Esophagus muscularis mucosa (tissue), 3 donors: Measurements from ENCODE around the gene TPH2.

Experiments used
- POLR2AphosphoS5 ChIP-seq, 2 donors: sonication (generic); formaldehyde crosslinking; IDR thresholded peaks; one replicate each; pipeline ENCODE4 v1.6.1; 2017; ENCODE audit warnings: antibody characterized with exemption in 2 of 2
- TF ChIP-seq, protein P1 (sequence below), 3 experiments: fragments of 200-600 bp in 2 of 3; fragments of 450-650 bp in 1 of 3; sonication (generic) in 2 of 3; IDR thresholded peaks; one replicate each; pipeline ENCODE4 v1.5.1; 2017 to 2019; ENCODE audit warnings: antibody characterized with exemption in 3 of 3, mild to moderate bottlenecking in 2 of 3, moderate library complexity in 1 of 3

DNA sequence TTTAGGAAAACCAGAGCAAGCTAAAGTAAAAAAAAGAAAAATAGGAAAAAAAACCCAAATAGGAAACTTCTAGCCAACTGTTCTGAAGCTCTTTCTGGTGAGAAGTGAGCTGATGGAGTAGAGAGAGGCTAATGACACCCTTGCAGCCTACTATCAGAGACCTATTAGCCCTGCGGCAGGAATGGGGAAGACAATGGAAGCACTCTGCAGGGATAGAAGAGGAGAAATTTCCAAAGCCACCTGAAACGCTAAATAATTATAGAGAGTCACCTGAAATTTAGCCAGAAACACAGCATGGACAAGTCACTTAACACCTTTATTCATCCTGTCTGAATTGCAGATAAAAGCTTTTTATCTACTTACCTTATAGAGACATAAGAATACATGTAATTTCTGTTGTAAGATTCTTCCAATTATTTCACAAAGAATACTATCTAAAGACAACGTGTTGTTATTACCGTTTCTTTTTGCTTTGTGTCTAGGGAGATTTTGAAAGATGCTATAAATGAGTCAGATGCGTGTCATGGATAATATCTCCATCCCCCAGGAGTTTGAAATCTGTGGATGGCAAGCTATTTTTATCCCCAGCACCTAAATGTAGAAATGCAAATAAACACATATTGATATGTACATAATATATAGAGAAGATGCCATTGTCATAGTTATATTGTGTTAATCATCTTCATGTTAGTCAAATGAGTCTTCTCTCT is 138.6 kb downstream of the TPH2 start:
- TF ChIP-seq, protein P1, sequence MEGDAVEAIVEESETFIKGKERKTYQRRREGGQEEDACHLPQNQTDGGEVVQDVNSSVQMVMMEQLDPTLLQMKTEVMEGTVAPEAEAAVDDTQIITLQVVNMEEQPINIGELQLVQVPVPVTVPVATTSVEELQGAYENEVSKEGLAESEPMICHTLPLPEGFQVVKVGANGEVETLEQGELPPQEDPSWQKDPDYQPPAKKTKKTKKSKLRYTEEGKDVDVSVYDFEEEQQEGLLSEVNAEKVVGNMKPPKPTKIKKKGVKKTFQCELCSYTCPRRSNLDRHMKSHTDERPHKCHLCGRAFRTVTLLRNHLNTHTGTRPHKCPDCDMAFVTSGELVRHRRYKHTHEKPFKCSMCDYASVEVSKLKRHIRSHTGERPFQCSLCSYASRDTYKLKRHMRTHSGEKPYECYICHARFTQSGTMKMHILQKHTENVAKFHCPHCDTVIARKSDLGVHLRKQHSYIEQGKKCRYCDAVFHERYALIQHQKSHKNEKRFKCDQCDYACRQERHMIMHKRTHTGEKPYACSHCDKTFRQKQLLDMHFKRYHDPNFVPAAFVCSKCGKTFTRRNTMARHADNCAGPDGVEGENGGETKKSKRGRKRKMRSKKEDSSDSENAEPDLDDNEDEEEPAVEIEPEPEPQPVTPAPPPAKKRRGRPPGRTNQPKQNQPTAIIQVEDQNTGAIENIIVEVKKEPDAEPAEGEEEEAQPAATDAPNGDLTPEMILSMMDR (IDR thresholded peaks at IDR 0.05) = no peak
- no peak for TF ChIP-seq POLR2AphosphoS5 (IDR thresholded peaks at IDR 0.05)
